Muscle of back (tissue), 11 donors: ENCODE data around the gene PAWR. TPM values are rescaled to one million over a fixed set of nuclear protein-coding genes. Genes with fewer than 3 reads are reported as not detected.
A peak's percentile ranks its signal among the peaks of the same experiment; 100 is the strongest.
"Not testable (repeated sequence)": the region's sequence is repeated elsewhere in the genome, so short reads cannot be mapped to it uniquely, and the experiment has no call there.

Experiments used
- DNase-seq, 3 donors: peaks; one replicate each; pipeline versions ENCODE4 v3.0.0 to v3.0.0-alpha.2; 2013
- polyA plus RNA-seq, 10 donors: library from polyadenylated mRNA; unstranded; fragments of 120-200 nt; gene quantifications; one replicate each; pipeline ENCODE4 v1.2.1, GENCODE V29; 2013; ENCODE audit not compliant: insufficient read length in 10 of 10

Gene PAWR
- polyA plus RNA-seq, 10 donors, result 4.9 to 14.1 (median 9.6) TPM

DNA sequence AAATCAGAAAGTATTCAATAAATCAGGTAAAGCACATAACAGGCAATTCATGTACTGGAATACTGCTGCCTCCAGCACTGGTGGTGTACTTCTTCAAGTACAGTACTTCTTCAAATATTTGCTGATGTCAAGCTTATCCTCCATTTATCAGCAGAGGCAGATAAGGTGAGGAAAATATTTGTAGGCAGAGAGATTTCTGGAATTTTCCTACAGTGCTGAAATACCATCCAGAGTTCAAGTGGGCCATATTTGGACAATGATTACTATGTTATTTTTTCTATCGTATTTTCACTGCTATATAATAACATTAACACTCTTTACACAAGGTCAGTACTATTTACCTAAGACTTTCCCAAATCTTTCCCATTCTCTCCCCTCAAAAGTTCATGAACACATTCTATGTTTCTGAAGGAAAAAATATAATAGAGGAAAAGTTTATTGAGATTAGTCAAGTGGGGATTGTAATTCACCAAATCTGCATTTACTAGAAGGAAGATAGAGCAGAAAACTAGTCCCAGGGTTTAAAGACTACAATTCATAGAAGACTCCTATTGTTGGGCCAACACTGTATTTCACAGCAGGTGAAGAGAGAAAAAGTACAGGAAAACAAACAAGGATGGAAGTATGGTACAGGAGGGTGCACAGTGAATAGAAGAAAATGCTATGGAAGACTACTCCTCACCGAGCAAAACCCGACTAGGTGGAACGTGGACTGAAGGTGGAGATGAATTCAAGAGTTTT lies 141.1 kb downstream of the PAWR start:
- peak in 1 of 3 donors; percentile 16 for DNase-seq

DNA sequence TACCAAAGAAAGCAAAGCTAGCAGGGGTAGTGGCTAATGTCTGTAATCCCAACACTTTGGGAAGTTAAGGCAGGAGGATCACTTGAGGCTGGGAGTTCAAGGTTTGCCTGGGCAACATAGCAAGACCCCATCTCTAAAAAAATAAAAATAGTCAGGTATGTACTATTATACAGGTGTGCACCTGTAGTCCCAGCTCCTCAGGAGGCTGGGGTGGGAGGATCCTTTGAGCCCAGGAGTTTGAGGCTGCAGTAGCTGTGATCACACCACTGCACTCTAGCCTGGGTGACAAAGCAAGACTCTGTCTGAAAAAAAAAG lies 142.2 kb downstream of the PAWR start:
- DNase-seq, result no peak

DNA sequence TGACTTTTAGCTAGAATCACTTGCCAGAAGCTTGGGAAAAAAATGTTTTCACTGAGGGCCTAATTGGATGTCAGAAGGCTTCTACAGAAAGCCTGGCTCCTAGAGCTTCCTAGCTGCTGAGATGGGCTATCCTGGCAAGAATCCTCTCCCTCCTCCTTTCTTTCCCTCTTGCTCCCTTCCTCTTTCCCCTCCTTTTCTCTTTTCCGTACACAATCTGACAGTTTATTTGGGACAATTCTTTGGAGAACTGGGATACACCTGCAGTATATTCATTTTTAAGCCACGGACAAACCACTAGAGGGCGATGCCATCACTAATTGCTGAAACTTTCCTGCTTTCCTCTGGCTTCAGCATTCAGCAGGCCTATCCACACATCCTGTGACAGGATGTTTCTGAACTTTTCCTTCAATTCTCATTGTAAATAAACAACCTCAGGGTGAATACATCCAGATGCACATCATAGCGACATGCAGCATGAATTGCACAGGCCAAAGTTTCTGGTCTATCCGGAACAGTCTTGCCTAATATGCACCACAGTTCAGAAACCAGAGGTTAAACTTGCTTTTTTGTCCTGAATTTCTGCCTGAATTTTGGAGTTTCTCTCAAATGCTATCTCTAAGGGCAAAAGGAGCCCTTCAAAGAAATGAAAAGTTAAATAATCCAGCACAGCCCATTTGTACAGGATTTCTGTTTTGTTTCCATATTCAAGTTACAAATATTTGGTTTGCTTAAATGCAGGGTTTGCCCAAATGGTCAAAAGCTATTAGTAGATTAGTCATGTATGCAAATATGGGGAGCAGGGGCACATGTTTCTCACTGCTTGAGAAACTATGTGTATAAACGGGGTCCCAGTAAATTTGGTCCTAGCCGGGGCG lies 142.8 kb downstream of the PAWR start:
- DNase-seq, result peak; percentile 46 to 76 (median 56)

DNA sequence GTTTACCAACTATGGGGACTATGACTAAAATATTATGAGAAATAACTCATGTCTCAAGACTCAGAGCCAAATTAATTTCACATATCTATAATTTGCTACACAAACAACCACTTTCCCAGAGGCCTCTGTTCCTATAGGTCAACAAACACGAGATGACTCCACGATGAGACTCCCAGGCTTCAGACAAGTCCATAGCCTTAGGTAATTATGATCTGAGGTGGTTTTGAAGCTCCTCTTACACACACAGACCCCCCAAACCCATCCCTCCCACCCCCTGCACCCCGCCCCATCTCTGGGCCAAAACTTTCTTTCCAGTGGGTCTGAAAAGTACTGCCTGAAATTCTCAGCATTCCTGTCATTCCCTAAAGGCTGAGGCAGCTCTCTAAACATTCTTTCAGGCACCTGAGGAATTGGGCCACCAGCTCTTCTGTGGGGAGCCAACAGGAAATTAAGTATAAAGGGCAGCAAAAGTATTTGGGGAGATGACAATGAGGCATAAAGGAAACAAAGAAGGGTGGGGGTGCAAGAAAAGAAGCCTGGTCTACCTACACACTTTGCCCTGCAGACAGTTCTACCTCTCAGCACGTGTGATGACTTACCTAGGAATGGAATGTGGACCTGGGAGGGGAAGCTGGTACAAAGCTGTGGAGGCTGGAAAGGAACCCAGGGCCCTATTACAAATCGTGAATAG lies 143.6 kb downstream of the PAWR start:
- peak in 1 of 3 donors; percentile 82 for DNase-seq

DNA sequence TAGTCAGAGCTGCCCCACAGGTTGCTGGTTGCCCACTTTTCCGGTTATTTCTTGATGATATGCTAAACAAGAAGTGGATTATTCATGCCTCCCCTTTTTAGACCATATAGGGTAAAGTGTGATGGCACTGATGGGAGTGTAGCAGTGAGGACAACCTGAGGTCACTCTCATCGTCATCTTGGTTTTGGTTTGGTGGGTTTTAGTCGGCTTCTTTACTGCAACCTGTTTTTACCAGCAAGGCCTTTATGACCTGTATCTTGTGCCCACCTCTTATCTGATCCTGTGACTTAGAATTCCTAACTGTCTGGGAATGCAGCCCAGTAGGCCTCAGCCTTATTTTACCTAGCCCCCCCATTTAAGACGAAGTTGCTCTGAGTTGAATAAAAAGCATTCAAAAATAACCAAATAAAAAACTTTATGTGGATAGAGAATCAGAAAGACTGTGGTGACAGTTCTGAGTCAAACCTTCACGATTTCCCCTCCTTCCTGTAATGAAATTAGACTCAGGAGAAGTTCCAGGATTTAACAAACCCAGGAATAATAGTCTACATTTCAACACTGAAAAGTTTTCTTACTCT lies 144.2 kb downstream of the PAWR start:
- no peak for DNase-seq

DNA sequence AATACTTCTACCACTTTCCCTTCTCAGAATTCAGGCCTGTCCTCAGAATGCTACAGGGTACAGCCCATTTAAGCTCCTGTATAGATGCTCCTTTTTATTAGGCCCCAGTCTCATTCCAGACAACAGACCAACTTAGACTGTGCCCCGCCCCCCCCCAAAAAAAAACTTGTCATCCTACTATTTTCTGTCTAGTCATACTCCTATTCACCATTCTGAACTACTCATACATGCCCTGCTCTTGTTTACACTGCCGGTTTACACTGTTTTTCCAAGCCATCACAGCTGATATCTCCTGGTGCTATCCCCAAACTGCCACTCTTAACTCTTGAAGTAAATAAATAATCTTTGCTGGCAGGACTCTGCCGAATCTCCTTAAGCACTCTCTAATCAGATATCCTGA lies 146.3 kb downstream of the PAWR start:
- DNase-seq, result not testable (repeated sequence)

DNA sequence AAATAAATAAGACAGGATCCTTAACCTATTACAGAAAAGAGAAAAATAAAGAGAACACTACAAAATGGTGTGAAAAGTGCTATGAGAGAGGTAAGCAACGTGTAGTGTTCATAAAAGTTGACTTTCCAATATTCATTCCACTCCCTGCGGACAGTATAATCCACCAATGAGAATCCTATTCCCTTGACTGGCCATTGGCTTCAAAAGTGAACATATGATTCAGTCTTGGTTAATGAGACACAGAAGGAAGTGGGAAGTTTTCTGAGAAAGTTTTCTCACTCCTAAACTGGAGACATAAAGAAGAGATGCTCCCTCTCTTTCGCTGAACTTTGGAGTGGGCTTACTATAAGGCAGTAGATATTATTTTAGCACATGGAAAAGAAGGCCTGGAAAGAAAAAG lies 153.1 kb downstream of the PAWR start:
- no peak for DNase-seq

DNA sequence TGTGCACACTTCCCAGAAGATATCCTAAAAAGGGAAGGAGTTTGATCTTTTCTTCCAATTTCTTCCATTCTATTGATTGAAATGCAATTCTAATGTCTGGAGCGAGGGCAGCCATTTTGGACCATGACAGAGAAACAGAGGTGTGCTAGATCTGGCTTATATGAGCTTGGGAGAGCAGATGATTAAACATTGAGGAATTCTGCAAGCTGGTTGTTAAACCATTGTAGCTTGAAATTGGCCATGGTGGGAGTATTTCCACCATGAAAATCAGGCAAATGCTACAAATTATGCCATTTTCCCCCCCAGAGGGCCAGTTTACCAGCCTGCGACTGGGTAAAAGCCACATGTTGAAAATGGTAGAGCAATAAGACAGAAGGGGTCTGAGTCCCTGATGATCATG lies 155.0 kb downstream of the PAWR start:
- DNase-seq, result no peak

Other genes starting within 250 kb of the PAWR start
- gene PPP1R12A, start 244.1 kb upstream of the PAWR start, polyA plus RNA-seq, result 10 to 100 TPM; 40.6 to 77.4 (median 56.9) TPM